OCI-LY7 (cell line): Measurements from ENCODE around the gene CACNB1.
"Not testable (repeated sequence)": the region's sequence is repeated elsewhere in the genome, so short reads cannot be mapped to it uniquely, and the experiment has no call there.

Experiments used
- CTCF ChIP-seq: fragments of 200-600 bp; sonication (generic); conservative IDR thresholded peaks from 2 replicates; pipeline ENCODE4 v1.5.1; 2014; ENCODE audit warnings: mild to moderate bottlenecking, antibody characterized with exemption, low read length, moderate library complexity, mixed read lengths
- EZH2phosphoT487 ChIP-seq: fragments of 200-600 bp; sonication (generic); IDR thresholded peaks from 2 replicates; pipeline ENCODE4 v1.6.1; 2018; ENCODE audit warnings: low read depth, borderline replicate concordance, mild to moderate bottlenecking, mixed run types, antibody characterized with exemption, low read length, moderate library complexity, mixed read lengths

DNA sequence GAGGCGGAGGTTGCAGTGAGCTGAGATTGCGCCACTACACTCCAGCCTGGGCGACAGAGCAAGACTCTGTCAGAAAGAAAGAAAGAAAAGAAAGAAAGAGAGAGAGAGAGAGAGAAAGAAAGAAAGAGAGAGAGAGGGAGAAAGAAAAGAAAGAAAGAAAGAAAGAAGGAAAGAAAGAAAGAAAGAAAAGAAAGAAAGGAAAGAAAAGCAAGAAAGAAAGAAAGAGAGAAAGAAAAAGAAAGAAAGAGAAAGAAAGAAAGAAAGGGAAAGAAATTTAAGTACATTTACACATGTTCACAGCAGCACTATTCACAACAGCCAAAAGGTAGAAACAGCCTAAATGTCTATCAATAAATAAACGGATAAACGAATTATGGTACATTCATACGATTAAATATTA is 67.9 kb downstream of the CACNB1 start:
- not testable (repeated sequence) for TF ChIP-seq CTCF, EZH2phosphoT487
